ENCODE data around the gene APBA1. TPM values are rescaled to one million over a fixed set of nuclear protein-coding genes. Genes with fewer than 3 reads are reported as not detected.

Gene APBA1
- total RNA-seq, 1 experiment from 2014 or later, result 1.8 TPM

GRCh38 chr9:69678843-69679538, 6.8 kb upstream of the APBA1 start:
- H4K8ac ChIP-seq (replicated peaks; ENCODE audit: insufficient read length, low read depth, low read length), result no peak overlapping the region
- H3K4me2 ChIP-seq (ENCODE audit: insufficient read depth, insufficient read length, low read length), result no peak overlapping the region
- WGBS (ENCODE audit: extremely low coverage, insufficient read length, low lambda C conversion rate), result no CpG with 5 or more reads among the region's 4 CpGs
- H3K4ac ChIP-seq (ENCODE audit: low read depth, low read length), result no peak overlapping the region
- H3T11ph ChIP-seq (ENCODE audit: low read length), result no peak overlapping the region
- H4K5ac ChIP-seq (ENCODE audit: insufficient read length, low read depth, low read length), result no peak overlapping the region
- no peak overlapping the region for H3K23ac ChIP-seq (ENCODE audit: insufficient read length, low read depth, low read length)
- H3K56ac ChIP-seq (ENCODE audit: insufficient read length, low read depth, low read length), result no peak overlapping the region
- no peaks in the 10 kb centered on the region for H3K23me2 ChIP-seq (ENCODE audit: insufficient read length, low read depth, low read length, poor library complexity, severe bottlenecking)
- no peak overlapping the region for H2BK120ac ChIP-seq (ENCODE audit: low read depth, low read length, poor library complexity, severe bottlenecking)
- no peaks in the 10 kb centered on the region for H3K79me2 ChIP-seq (ENCODE audit: insufficient read depth, low read length)
- no peak overlapping the region for H2BK15ac ChIP-seq (ENCODE audit: low read depth, low read length)
- no peaks in the 10 kb centered on the region for H3K9me3 ChIP-seq (ENCODE audit: control insufficient read depth, low read depth, low read length)
- H3K27ac ChIP-seq (ENCODE audit: insufficient read length, low read depth, low read length), result no peak overlapping the region
- H2AFZ ChIP-seq (ENCODE audit: low read length), result no peak overlapping the region
- H3K27me3 ChIP-seq (ENCODE audit: insufficient read depth, low read length), result no peaks in the 10 kb centered on the region
- no peaks in the 10 kb centered on the region for H3K79me1 ChIP-seq (ENCODE audit: insufficient read depth, low read depth, low read length, poor library complexity, severe bottlenecking)
- no peak overlapping the region for H2BK12ac ChIP-seq (ENCODE audit: insufficient read length, low read depth, low read length)
- H3K4me1 ChIP-seq (ENCODE audit: insufficient read depth, low read length), result no peaks in the 10 kb centered on the region
- TF ChIP-seq CTCF (conservative IDR thresholded peaks at IDR 0.05), result no peak
- H3K27ac Mint-ChIP-seq, result no peak overlapping the region
- no peak overlapping the region for H2BK20ac ChIP-seq (ENCODE audit: low read depth, low read length, poor library complexity, severe bottlenecking)
- DNase-seq, result no peak
- H3K27me3 Mint-ChIP-seq (ENCODE audit: low read depth), result peaks cover under 1% of the 10 kb centered on the region; the same call in 1 of the 2 replicates
- no peak overlapping the region for H3K14ac ChIP-seq (ENCODE audit: insufficient read depth, low read length)
- H2BK5ac ChIP-seq (ENCODE audit: insufficient read length, low read length), result no peak overlapping the region
- H4K91ac ChIP-seq (ENCODE audit: insufficient read length, low read depth, low read length), result no peak overlapping the region
- no peaks in the 10 kb centered on the region for H3K36me3 Mint-ChIP-seq (ENCODE audit: insufficient read depth in 1 of 3, low read depth in 3 of 3)
- no peak overlapping the region for H2AK5ac ChIP-seq (ENCODE audit: insufficient read length, low read length)
- H3K4me1 Mint-ChIP-seq, result peaks cover 7 to 8% of the 10 kb centered on the region in 2 experiments
- no peak overlapping the region for H3K18ac ChIP-seq (ENCODE audit: insufficient read length, low read depth, low read length)
- H4K20me1 ChIP-seq (ENCODE audit: control insufficient read depth, insufficient read depth, insufficient read length), result no peaks in the 10 kb centered on the region
- no peak overlapping the region for H3K4me3 Mint-ChIP-seq
- no peak overlapping the region for H3K9ac ChIP-seq (ENCODE audit: extremely low read depth, insufficient read length, low read length)
- no peaks in the 10 kb centered on the region for H3K9me3 Mint-ChIP-seq

Measured in H9 (cell line).